GM23338 (cell line): ENCODE results near the gene PIGA. TPM values are rescaled to one million over a fixed set of nuclear protein-coding genes. Genes with fewer than 3 reads are reported as not detected.

Experiments
- ATAC-seq: fragments of 200-7000 bp; cut with Tn5 transposase; 3 replicates; pipeline ENCODE4 v1.9.1; 2020
- DNase-seq: peaks from one replicate; pipeline ENCODE4 v3.0.0-alpha.2; 2015; ENCODE audit warnings: low spot score
- H2AFZ ChIP-seq: fragments of 200-600 bp; sonication (generic); 2 replicates; pipeline ENCODE4 v1.8.0; 2016; ENCODE audit warnings: antibody characterized with exemption, mild to moderate bottlenecking, moderate library complexity
- H3F3A ChIP-seq: fragments of 200-600 bp; sonication (generic); replicated peaks from 2 replicates; pipeline ENCODE4 v1.8.0; 2017; ENCODE audit warnings: antibody characterized with exemption, mixed run types, low read depth
- H3K27ac ChIP-seq: fragments of 200-600 bp; sonication (generic); 2 replicates; pipeline ENCODE4 v1.6.1; 2016; ENCODE audit warnings: low read depth
- H3K27me3 ChIP-seq: fragments of 200-600 bp; sonication (generic); 2 replicates; pipeline ENCODE4 v1.8.0; 2016; ENCODE audit warnings: mild to moderate bottlenecking, mixed run types, moderate library complexity; ENCODE audit not compliant: insufficient read depth
- H3K36me3 ChIP-seq: fragments of 200-600 bp; sonication (generic); 2 replicates; pipeline ENCODE4 v1.8.0; 2016; ENCODE audit warnings: mild to moderate bottlenecking; ENCODE audit not compliant: insufficient read depth
- H3K4me1 ChIP-seq: fragments of 200-600 bp; sonication (generic); 2 replicates; pipeline ENCODE4 v1.8.0; 2016; ENCODE audit warnings: mild to moderate bottlenecking, moderate library complexity; ENCODE audit not compliant: insufficient read depth
- H3K4me2 ChIP-seq: fragments of 200-600 bp; sonication (generic); 2 replicates; pipeline ENCODE4 v1.7.1; 2017; ENCODE audit warnings: mixed run types
- H3K4me3 ChIP-seq: fragments of 200-600 bp; sonication (generic); 2 replicates; pipeline ENCODE4 v1.6.1; 2016; ENCODE audit warnings: mixed run types
- H3K79me2 ChIP-seq: fragments of 200-600 bp; sonication (generic); replicated peaks from 2 replicates; pipeline ENCODE4 v1.8.0; 2017; ENCODE audit warnings: mild to moderate bottlenecking; ENCODE audit not compliant: insufficient read depth
- H3K9me2 ChIP-seq: fragments of 200-600 bp; sonication (generic); 2 replicates; pipeline ENCODE4 v1.8.0; 2017; ENCODE audit not compliant: insufficient read depth
- H4K20me1 ChIP-seq: fragments of 200-600 bp; sonication (generic); replicated peaks from 2 replicates; pipeline ENCODE4 v1.8.0; 2017; ENCODE audit warnings: mild to moderate bottlenecking; ENCODE audit not compliant: insufficient read depth
- H3K27ac Mint-ChIP-seq: 2 replicates; pipeline ENCODE4 v1.8.0; 2020; ENCODE audit warnings: inconsistent platforms, mild to moderate bottlenecking, moderate library complexity, mixed read lengths
- H3K27me3 Mint-ChIP-seq: 3 replicates; pipeline ENCODE4 v1.8.0; 2022; ENCODE audit warnings: low read depth, mild to moderate bottlenecking, moderate library complexity, mixed read lengths, inconsistent platforms; ENCODE audit not compliant: insufficient read depth, poor library complexity
- H3K36me3 Mint-ChIP-seq: 3 replicates; pipeline ENCODE4 v1.8.0; 2021; ENCODE audit warnings: low read depth, mild to moderate bottlenecking, inconsistent platforms, moderate library complexity, mixed read lengths
- H3K4me1 Mint-ChIP-seq: 3 replicates; pipeline ENCODE4 v1.8.0; 2020; ENCODE audit warnings: mild to moderate bottlenecking, inconsistent platforms, mixed read lengths
- H3K4me3 Mint-ChIP-seq: 3 replicates; pipeline ENCODE4 v1.8.0; 2021; ENCODE audit warnings: moderate library complexity, mild to moderate bottlenecking, inconsistent platforms, mixed read lengths
- H3K9me3 Mint-ChIP-seq: 3 replicates; pipeline ENCODE4 v1.8.0; 2020; ENCODE audit warnings: moderate library complexity, mild to moderate bottlenecking, inconsistent platforms, mixed read lengths
- CREB1 ChIP-seq: fragments of 250-450 bp; sonication (Bioruptor Pico); IDR thresholded peaks from 2 replicates; pipeline ENCODE4 v1.5.0; 2020; ENCODE audit warnings: low read depth, mild to moderate bottlenecking, moderate library complexity
- CTCF ChIP-seq, 2 experiments: fragments of 200-600 bp in 1 of 2; sonication (generic) in 1 of 2; conservative IDR thresholded peaks; 2 replicates each; pipeline versions ENCODE4 v1.5.1 to v1.6.1; 2016 to 2017; ENCODE audit warnings: antibody characterized with exemption in 2 of 2, low read depth in 2 of 2, mild to moderate bottlenecking in 2 of 2, moderate library complexity in 1 of 2
- ETS1 ChIP-seq: IDR thresholded peaks from 2 replicates; pipeline ENCODE4 v1.6.1; 2016; ENCODE audit warnings: antibody characterized with exemption
- EZH2phosphoT487 ChIP-seq: fragments of 200-600 bp; sonication (generic); IDR thresholded peaks from one replicate; pipeline ENCODE4 v1.8.1; 2018; ENCODE audit warnings: antibody characterized with exemption; ENCODE audit not compliant: unreplicated experiment
- JUNB ChIP-seq: IDR thresholded peaks from one replicate; pipeline ENCODE4 v1.6.1; 2016; ENCODE audit warnings: antibody characterized with exemption; ENCODE audit not compliant: unreplicated experiment
- NANOG ChIP-seq: IDR thresholded peaks from 2 replicates; pipeline ENCODE4 v1.6.1; 2016; ENCODE audit warnings: antibody characterized with exemption, borderline replicate concordance
- STAT1 ChIP-seq: IDR thresholded peaks from one replicate; pipeline ENCODE4 v1.6.1; 2016; ENCODE audit warnings: antibody characterized with exemption; ENCODE audit not compliant: unreplicated experiment
- ZNF114 ChIP-seq: fragments of 250-450 bp; sonication (Bioruptor Pico); IDR thresholded peaks from 2 replicates; pipeline ENCODE4 v1.5.0; 2020; ENCODE audit warnings: mild to moderate bottlenecking, moderate library complexity
- ZNF462 ChIP-seq: fragments of 250-450 bp; sonication (Bioruptor Pico); IDR thresholded peaks from 2 replicates; pipeline ENCODE4 v1.5.0; 2020; ENCODE audit warnings: mild to moderate bottlenecking, moderate library complexity
- polyA plus RNA-seq: library from polyadenylated mRNA; unstranded; fragments of >200 nt; fragmentation: Nextera tagmentation; extraction: Ambion mirVana; gene quantifications from 2 replicates; pipeline ENCODE4 v1.2.1, GENCODE V29; 2016
- total RNA-seq: library from RNA; depleted of rRNA; stranded (reverse); fragments of >200 nt; shearing (Covaris generic); gene quantifications from 2 replicates; pipeline ENCODE4 v1.2.3, GENCODE V29; 2014

The PIGA gene
- total and polyA plus RNA-seq, 2 experiments from 2014 or later, result 3.5 to 12.1 TPM

- Histone ChIP-seq H2AFZ (no peak overlapping the region), H3K27ac (no peak overlapping the region), H3K4me3 (no peak overlapping the region), H4K20me1 (no peaks in the 10 kb centered on the region), H3K4me1 (no peaks in the 10 kb centered on the region), H3K36me3 (no peaks in the 10 kb centered on the region), H3K79me2 (no peaks in the 10 kb centered on the region), H3F3A (no peaks in the 10 kb centered on the region), H3K9me2 (no peaks in the 10 kb centered on the region), H3K4me2 (no peak overlapping the region), H3K27me3 (no peaks in the 10 kb centered on the region)
- Mint-ChIP-seq H3K4me3 (no peak overlapping the region), H3K27ac (no peak overlapping the region), H3K36me3 (no peaks in the 10 kb centered on the region), H3K27me3 (no peaks in the 10 kb centered on the region), H3K4me1 (peaks cover 5% of the 10 kb centered on the region; the same call in 2 of the 3 replicates), H3K9me3 (no peaks in the 10 kb centered on the region)
- TF ChIP-seq EZH2phosphoT487, result no peak
- TF ChIP-seq ZNF462 (CRISPR knock-in tag), result no peak
- no peak for TF ChIP-seq NANOG
- no peak for TF ChIP-seq CTCF (conservative IDR thresholded peaks at IDR 0.05; ENCODE audit: low read depth in 2 of 2)
- TF ChIP-seq CREB1, result no peak
- no peak for TF ChIP-seq ETS1
- no peak for TF ChIP-seq STAT1
- no peak for TF ChIP-seq JUNB
- no peak for TF ChIP-seq ZNF114 (CRISPR knock-in tag)
- DNase-seq (no peak), ATAC-seq (no peak)
Measured at GRCh38 chrX:15343075-15343476, 7.8 kb upstream of the PIGA start.
